Activated CD8-positive, alpha-beta memory T cell treated with anti-CD3 and anti-CD28 coated beads for 36 hours (primary cell): ENCODE results near the gene OTULIN. TPM values are rescaled to one million over a fixed set of nuclear protein-coding genes. Genes with fewer than 3 reads are reported as not detected.

Experiments used
- CTCF ChIA-PET: fragments of 350-600 bp; sonication (Branson Sonifier 250); formaldehyde crosslinking; loops from one replicate; lab custom pipeline; 2021; ENCODE audit warnings: antibody characterized with exemption; lab: Charles Lee
- POLR2A ChIA-PET: fragments of 350-600 bp; sonication (Branson Sonifier 250); formaldehyde crosslinking; loops from one replicate; lab custom pipeline; 2021; ENCODE audit warnings: antibody characterized with exemption; lab: Charles Lee
- total RNA-seq, 2 experiments: library from RNA; stranded (reverse); gene quantifications; one replicate each; pipeline ENCODE4 v1.2.3, GENCODE V29; 2021

OTULIN gene
- total RNA-seq, 2 experiments from 2014 or later, result 75.4 to 84.7 TPM

DNA sequence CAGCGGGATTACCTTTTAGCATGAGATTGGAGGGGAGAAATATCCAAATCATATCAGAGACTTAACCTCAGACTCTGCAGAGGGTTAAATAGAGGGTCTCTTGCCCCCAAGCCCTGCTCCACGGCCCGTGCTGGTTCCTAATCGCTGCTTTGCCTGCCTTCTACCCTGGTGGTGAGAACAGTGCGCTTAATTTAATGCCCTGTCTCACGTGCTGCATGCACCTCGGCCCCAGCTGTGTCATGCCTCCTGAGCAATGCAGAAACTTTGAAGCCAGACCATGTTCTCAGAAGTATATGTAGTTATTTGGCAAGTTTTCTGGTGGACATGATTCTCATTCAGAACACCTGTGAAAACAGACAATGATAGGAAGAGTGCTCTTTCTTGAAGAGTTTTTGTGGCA is 1.4 kb downstream of the OTULIN start:
- ChIA-PET POLR2A (interaction anchor here (1.7 kb wide), 1 partner anchor 9 kb away, joined by 7 read pairs; no protein-coding TSS in a partner anchor), CTCF (interaction anchor here (2.2 kb wide), 1 partner anchor 19 kb away, joined by 7 read pairs; no protein-coding TSS in a partner anchor)

DNA sequence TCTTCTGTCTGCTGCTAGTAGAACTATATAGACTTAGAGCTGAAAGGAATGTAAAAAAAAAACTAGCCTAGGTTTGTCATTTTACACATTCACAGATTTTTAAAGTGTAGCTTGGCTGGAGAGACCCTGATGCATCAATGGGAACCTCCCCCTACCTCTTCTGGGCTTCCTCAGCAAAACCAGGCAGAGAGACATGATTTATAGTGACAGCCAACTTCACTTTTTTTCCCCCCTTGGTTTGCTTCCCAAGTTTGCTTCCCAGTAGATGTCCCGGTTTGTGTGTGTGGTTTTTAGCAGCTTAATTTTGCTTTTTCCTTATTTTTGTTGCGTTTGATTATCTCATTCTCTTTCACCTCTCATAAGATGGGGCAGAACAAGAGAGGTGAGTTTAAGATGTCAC is 1.8 kb downstream of the OTULIN start:
- CTCF ChIA-PET, result interaction anchor here (1.2 to 2.2 kb wide), 2 partner anchors 19 to 37 kb away, joined by 3 to 7 read pairs; no protein-coding TSS in a partner anchor
- POLR2A ChIA-PET, result interaction anchor here (1.7 kb wide), 1 partner anchor 9 kb away, joined by 7 read pairs; no protein-coding TSS in a partner anchor

DNA sequence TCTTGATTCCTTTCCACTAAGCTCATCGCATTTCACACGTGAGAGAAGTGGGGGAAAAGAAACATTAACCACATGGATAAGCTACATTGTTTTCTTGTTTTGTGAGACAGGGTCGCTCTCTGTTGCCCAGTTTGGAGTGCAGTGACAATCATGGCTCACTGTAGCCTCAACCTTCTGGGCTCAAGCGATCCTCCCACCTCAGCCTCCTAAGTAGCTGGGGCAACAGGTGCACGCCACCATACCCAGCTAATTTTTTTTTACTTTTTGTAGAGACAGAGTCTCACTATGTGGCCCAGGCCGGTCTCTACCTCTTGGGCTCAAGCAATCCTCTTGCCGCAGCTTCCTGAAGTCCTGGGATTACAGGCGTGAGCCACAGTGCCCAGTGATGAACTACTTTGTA is 2.8 kb downstream of the OTULIN start:
- ChIA-PET CTCF (interaction anchor here (0.7 to 2.2 kb wide), 3 partner anchors 18 to 253 kb away, joined by 3 to 7 read pairs (median 3); no protein-coding TSS in a partner anchor), POLR2A (interaction anchor here (0.6 to 1.7 kb wide), 6 partner anchors 8 to 325 kb away, joined by 3 to 7 read pairs (median 3); no protein-coding TSS in a partner anchor)

DNA sequence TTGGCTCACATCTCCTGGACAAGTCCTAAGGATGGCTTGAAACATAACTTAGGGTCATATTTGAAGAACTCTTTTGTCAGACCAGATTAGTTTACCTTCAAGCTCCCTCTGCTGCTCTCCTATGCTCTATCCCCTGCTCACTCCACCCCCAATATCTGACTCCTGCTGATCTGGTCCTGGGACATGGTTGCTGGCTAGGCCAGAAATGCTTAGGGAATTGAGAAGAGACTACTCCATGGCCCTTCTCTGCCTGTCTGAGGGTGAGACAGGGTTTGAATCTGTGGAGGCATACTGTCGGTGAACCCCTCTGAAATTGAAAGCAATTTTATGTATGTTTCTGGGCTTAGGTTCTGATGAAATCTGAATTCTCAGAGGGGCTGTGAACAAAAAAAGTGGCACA is 3.3 kb downstream of the OTULIN start:
- ChIA-PET CTCF (interaction anchor here (0.7 to 2.2 kb wide), 3 partner anchors 17 to 254 kb away, joined by 3 to 7 read pairs (median 3); no protein-coding TSS in a partner anchor), POLR2A (interaction anchor here (0.6 to 1.2 kb wide), 5 partner anchors 8 to 325 kb away, joined by 3 to 4 read pairs (median 3); no protein-coding TSS in a partner anchor)

DNA sequence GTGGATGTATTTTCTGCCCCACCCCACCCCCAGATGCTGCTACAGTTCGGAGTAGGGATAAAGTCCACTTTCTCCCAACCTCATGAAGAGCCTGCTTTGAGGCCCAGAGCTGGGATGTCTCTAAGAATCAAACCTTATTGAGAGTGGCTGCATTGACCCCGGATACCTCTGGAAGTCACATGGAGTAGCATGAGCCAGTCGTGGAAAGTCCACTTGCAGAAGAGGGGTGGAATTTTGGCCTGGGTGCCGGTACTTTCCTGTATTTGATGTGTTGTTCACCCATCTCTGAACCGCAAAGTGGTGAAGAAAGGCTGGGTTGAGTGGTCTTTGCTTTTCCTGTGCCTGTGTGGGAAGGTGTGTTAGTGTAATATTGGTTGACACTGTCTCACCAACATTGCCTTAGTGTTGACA is 3.7 kb downstream of the OTULIN start:
- ChIA-PET POLR2A (interaction anchor here (0.6 to 1.1 kb wide), 3 partner anchors 8 to 255 kb away, joined by 3 read pairs; no protein-coding TSS in a partner anchor), CTCF (interaction anchor here (1.5 kb wide), 1 partner anchor 204 kb away, joined by 3 read pairs; no protein-coding TSS in a partner anchor)

DNA sequence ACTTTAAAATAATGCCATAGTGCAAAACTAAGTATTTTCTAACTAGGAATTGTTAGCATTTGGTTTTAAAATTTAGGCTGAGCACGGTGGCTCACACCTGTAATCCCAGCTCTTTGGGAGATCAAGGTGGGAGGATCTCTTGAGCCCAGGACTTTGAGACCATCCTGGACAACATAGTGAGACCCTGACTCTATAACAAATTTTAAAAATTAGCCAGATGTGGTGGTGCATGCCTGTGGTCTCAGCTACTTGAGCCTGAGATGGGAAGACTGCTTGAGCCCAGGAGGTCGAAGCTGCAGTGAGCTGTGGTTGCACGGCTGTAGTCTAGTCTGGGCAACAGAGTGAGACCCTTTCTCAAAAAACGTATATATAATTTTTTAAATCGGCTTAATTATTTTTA is 4.9 kb downstream of the OTULIN start:
- ChIA-PET CTCF (interaction anchor here (1.5 kb wide), 1 partner anchor 203 kb away, joined by 3 read pairs; no protein-coding TSS in a partner anchor), POLR2A (no interaction called here)

DNA sequence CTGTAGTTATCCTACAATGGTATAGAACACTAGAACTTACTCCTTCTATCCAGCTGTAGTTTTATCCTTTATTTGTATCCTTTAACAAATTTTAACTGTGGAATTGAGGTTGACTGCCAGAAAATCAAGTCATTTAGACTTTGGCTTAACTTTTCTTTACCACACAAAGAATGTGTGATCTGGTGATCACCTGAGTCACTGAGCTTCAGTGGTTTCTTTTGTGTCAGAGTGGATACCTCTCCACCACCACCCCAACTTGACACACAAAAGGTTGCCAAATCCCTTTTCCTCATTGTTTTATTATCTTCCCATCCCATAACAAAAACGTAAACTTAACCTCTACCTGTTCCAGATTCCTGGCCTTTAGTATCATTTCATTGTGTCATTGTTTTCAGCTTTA is 5.5 kb downstream of the OTULIN start:
- POLR2A ChIA-PET, result no interaction called here
- CTCF ChIA-PET, result no interaction called here

DNA sequence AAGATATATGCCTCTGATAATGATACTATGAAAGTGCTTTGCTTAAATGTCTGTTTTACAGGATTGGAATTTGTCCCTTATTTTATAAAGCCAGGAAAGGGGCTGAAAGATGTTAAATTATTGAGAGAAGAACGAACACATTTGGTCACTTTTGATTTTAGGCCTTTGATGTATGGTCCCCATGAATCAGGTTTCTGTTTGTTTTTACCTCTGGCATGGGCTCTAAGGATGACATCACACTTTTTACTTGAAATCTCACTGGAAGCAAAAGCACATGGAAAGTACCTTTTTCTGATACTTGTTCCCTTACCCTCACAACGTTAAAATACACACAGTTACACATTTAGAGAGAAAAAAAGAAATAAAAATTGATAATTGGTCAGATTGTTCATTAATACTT is 6.9 kb downstream of the OTULIN start:
- CTCF ChIA-PET, result no interaction called here
- POLR2A ChIA-PET, result no interaction called here

DNA sequence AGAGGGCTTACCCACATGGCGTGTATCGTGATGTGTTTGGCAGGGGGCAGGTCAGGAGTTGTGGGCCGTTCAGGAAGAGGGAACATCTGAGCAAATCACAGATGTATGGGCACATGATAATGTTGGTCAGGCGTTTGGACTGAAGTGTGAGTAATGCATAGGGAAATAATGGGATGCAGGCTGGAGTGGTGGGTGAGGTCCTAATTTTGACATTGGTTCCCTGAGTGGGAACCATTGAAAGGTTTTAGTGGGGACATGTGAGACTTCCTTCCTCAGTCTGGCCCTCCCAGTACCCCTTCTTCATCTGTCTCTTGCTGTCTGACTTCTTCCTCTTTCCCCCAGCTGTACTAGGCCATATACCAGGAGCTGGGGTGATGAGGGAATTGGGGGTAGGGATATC is 7.6 kb downstream of the OTULIN start:
- POLR2A ChIA-PET, result no interaction called here
- CTCF ChIA-PET, result no interaction called here

DNA sequence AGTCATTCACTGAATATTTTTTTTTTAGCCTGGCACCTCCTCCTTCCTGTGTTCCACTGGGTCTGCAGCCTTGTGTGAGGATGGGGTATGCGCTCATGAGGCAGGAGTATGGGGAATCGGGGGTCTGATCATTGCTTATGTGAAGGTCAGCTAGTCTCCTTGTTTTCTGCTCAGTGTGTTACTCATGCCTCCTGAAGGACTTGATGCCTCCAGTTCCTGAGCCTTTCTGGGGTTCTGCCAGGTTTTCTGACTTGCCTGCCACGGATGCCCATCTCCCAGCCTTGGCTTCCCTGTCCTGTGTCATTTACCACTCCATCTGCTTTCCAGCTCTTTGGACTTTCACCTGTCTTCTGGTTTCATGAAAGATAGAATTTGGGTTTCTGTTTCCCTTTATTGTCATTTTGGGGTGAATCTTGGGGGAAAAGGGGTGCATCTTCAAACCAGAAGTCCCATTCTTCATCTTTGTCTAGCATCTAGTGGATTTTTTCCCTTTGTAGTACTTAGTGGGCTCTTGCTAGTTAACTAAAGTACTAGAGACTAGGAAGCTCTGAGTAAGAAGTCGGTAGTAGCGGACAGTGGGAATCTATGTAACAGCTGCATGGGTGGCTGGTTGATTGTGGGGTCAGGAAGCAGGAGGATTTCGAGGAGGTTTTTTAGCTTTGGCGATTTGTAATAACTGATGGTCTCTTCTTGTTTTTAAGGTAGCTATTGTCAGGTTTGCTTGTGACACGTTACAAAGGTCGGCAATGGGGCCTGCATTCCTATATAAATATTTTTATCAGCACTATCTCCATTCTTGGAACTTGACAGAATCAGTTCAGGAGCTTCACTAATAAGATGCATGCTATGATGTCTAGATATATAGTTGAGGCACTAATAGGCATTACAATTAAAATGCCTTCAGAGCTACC is 8.2 kb downstream of the OTULIN start:
- ChIA-PET POLR2A (no interaction called here), CTCF (interaction anchor here (0.5 kb wide), 1 partner anchor 13 kb away, joined by 3 read pairs; no protein-coding TSS in a partner anchor)

DNA sequence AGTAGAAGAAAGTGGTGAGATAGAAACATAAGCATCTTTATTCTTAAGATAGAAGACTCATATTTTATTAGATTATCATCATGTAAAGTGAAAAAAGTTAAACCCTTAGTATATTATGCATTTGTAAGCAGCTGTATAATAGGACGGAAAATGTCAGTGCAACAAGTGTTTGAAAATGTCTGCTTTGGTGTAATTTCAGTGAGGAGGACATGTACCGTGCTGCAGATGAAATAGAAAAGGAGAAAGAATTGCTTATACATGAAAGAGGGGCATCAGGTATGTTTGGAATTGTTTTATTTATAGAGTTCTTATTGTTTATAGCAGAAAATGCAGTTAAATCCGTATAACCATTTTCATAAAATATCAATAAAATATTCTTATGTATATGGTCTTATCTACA is 8.9 kb downstream of the OTULIN start:
- ChIA-PET CTCF (interaction anchor here (0.5 kb wide), 1 partner anchor 14 kb away, joined by 3 read pairs; no protein-coding TSS in a partner anchor), POLR2A (no interaction called here)

DNA sequence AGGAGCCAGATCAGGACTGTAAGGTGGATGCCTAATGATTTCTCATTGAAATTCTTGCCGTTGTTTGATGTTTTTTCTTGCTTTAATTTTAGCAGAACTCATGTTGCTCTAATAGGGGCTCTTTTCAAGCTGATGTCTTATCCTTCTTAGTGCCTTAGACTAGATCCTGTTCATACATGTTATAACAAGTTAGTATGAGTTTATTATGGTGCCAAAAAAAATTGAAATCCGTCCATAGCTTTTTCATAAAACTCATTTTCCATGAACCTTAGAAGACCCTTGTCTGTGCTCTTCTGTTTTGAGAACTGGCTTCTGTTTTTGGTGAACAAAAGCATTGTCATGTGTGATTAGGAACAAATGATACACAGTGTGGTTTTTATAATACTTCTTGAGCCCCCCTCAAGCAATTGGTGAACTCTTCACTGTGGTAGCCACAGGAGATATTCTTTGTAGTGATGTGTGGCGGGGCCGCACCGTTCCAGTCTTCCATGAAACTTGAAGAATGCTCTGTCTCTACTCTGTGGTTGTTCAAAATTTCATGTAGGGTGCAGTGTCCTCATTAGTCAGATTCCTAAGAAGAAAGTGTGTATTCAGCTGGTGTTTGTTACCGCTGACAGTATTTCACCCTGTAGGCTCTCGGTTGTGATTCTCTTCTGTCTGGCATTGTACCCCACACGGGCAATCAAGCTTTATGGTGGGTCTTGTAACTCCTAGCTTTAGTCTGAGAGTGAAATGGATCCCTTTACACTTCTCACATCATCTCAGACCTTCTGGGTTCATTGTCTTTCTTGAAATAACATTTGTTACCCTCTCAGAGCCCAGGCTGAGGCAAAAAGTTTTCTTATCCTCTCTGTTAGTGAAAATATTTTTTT is 10.7 kb downstream of the OTULIN start:
- ChIA-PET CTCF (interaction anchor here (0.9 to 2.1 kb wide), 5 partner anchors 10 to 328 kb away, joined by 3 to 7 read pairs (median 3); no protein-coding TSS in a partner anchor), POLR2A (interaction anchor here (0.7 to 1.1 kb wide), 2 partner anchors 9 kb away, joined by 3 to 7 read pairs; no protein-coding TSS in a partner anchor)

DNA sequence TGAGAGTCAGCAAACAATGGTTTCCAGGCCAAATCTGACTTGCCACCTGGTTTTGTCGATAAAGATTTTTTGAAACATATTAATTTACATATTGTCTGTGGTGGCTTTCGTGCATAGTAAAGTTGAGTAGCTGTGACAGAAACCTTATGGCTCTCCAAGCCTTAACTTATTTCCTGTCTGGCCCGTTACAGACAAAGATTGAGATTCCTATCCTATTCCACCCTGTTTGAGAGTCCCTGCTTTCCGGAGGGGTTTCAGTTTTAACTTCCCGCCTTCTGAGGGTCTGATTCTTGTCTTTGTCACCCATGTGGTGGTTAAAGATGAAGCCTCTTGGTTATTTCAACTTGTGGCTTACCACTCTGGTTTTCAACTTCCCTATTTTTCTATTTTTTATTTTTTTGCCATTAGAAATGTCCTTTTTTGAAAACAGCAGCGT is 11.4 kb downstream of the OTULIN start:
- ChIA-PET POLR2A (interaction anchor here (0.9 kb wide), 2 partner anchors 8 to 44 kb away, joined by 3 read pairs; no protein-coding TSS in a partner anchor), CTCF (interaction anchor here (1.0 to 2.1 kb wide), 4 partner anchors 9 to 327 kb away, joined by 3 to 7 read pairs (median 4); no protein-coding TSS in a partner anchor)

DNA sequence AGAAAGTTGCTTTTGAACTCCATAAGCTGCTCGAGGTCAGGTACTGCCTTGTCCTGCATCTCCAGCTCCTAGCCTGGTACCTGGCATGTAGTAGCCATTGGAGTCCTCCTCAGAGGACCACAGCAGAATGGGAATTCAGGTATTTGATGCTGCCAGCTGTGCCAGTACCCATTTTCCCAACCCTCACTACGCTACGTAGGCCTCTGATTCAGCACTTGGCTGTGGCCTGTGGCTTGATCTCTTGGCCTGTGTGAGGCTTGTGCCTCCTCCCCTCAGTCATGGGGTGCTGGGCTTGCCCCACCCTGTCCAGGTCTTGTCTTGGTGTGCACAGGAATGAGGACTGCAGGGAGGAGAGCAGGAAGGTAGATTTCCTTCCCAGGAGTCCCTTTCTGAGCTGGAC is 11.8 kb downstream of the OTULIN start:
- POLR2A ChIA-PET, result interaction anchor here (0.9 kb wide), 2 partner anchors 9 to 43 kb away, joined by 3 read pairs; no protein-coding TSS in a partner anchor
- CTCF ChIA-PET, result interaction anchor here (1.0 to 2.1 kb wide), 4 partner anchors 9 to 327 kb away, joined by 3 to 7 read pairs (median 4); no protein-coding TSS in a partner anchor

DNA sequence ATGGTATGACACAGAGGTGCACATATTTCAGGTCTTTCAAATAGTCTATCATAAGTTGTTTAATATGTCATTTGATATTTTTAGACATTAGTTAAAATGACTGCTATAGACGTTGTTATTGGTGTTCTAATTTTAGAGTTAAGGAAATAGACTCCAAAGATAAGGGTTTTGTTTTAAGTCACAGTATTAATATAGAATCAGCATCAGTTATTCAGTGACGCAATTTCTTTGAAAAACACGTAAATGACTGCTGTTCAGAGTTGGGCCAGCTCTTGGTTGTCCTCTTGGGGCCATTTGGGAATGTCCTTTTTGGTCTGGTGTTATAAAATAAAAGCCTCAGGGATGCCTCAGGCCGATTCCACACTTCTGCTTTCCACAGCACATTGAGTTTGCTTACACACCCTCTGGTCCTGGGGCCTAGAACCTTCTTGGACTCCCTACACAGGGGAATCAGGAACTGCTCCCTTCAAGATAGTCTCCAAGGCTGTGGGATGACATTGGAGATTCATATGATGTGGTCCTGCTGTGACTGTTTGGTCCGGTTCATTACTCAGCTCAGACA is 14.3 kb downstream of the OTULIN start:
- ChIA-PET POLR2A (no interaction called here), CTCF (no interaction called here)

DNA sequence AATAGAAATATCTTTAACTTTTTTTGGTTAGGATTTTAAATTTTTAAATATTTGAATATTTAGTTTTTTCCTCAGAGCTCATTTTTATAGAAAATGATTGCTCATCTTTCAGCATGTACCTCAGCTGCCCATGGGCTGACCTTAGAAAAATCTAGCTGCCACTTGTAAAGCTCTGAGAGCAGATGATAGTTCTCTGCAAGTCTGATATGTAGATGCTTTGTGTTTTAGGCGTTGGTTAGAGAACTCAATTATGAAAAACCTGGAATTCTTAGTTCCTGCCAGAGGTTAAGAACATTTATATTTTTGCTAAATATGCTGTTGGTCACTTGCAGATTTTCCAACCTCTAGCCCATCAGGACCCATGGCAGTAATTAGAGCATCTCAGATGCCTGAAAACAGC is 15.1 kb downstream of the OTULIN start:
- POLR2A ChIA-PET, result interaction anchor here (1.1 kb wide), 1 partner anchor 23 kb away, joined by 3 read pairs; no protein-coding TSS in a partner anchor
- CTCF ChIA-PET, result no interaction called here

DNA sequence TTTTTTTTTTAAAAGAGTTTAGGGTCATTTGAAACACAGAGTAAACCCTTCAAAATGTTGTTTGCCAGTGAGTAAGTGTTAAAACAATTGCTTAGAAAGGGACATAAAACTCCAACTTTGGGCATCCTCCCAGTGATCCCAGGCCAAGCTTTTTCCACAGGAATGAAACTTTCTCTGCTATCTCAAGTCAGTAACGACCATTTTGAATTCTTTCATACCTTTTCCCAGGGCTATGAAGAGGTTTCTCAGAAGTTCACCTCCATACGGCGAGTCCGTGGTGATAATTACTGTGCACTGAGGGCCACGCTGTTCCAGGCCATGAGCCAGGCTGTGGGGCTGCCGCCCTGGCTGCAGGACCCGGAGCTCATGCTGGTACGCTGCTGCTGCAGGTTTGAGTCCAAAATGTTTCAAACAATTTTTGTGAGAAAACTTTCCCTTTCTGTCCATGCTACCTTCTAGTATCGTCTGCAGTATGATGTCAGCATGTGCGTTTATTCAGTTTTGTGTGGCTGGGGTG is 16.8 kb downstream of the OTULIN start:
- ChIA-PET CTCF (no interaction called here), POLR2A (no interaction called here)
